Panc1 (cell line): ENCODE results near the gene SCYL3.
"Not testable (repeated sequence)": the region's sequence is repeated elsewhere in the genome, so short reads cannot be mapped to it uniquely, and the experiment has no call there.

Experiments used
- CTCF ChIP-seq: fragments of 450-650 bp; IDR thresholded peaks from 2 replicates; pipeline ENCODE4 v1.5.1; 2017; ENCODE audit warnings: mild to moderate bottlenecking
- POLR2AphosphoS5 ChIP-seq: IDR thresholded peaks from 2 replicates; pipeline ENCODE4 v1.6.1; 2012; ENCODE audit warnings: mild to moderate bottlenecking, low read depth, low read length, moderate library complexity
- REST ChIP-seq, 2 experiments: IDR thresholded peaks; 2 replicates each; pipeline ENCODE4 v1.6.1; 2011 to 2012; ENCODE audit warnings: low read depth in 2 of 2, control low read depth in 1 of 2, low read length in 1 of 2, mild to moderate bottlenecking in 1 of 2, moderate library complexity in 1 of 2; ENCODE audit not compliant: insufficient read depth in 1 of 2
- SIN3A ChIP-seq: IDR thresholded peaks from 2 replicates; pipeline ENCODE4 v1.6.1; 2012; ENCODE audit warnings: low read depth, mild to moderate bottlenecking, low read length, moderate library complexity, borderline replicate concordance; ENCODE audit not compliant: insufficient read depth
- TCF7L2 ChIP-seq: IDR thresholded peaks from 2 replicates; pipeline ENCODE4 v1.6.1; 2011; ENCODE audit warnings: mild to moderate bottlenecking, low read depth, low read length, inconsistent platforms

GRCh38 chr1:169864531-169864930 is 29.2 kb downstream of the SCYL3 start:
- TF ChIP-seq CTCF; REST (IDR thresholded peaks at IDR 0.05; ENCODE audit: insufficient read depth in 1 of 2, low read depth in 2 of 2, low read length in 1 of 2); POLR2AphosphoS5; SIN3A; TCF7L2: not testable (repeated sequence)
